ENCODE measurements around the gene CAMTA1.

DNA sequence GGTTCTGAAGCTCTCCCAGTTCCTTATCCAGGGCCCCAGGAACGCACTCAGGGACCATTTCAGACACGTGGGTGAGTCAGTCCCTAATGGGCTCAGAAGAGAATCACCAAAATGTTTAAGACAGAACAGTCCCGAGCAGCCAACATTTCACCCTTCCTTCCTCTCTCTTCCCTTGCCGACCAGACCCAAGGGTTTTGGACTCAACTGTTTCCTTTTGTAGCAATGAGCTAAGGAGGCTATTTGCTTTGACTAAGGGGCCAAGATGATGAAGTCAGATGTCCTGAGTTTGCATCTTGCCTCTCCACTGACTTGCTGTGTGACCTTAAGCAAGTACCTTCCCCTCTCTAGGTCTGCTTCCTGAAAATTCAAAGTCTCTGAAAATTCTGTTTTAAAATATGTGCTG lies 513.5 kb downstream of the CAMTA1 start:
- TF ChIP-seq POLR2A (IDR thresholded peaks at IDR 0.05; ENCODE audit: low read length) (no peak), GATA1 (IDR thresholded peaks at IDR 0.05; ENCODE audit: low read depth, low read length) (no peak)

All from erythroblast (primary cell).